ENCODE results near the gene ZIM2. TPM values are rescaled to one million over a fixed set of nuclear protein-coding genes. Genes with fewer than 3 reads are reported as not detected.

Gene ZIM2
- total RNA-seq, 4 donors from 2014 or later: not detected

- H3K4me1 ChIP-seq: no peaks in the 10 kb centered on the region
- peaks cover 0 to 9% (median 3%) of the 10 kb centered on the region in 4 donors for H3K9me3 ChIP-seq
- no peaks in the 10 kb centered on the region for H3K27me3 ChIP-seq
- H3K36me3 ChIP-seq: no peaks in the 10 kb centered on the region
- no peak for DNase-seq
- TF ChIP-seq POLR2A (IDR thresholded peaks at IDR 0.05) (no peak), CTCF (IDR thresholded peaks at IDR 0.05) (no peak)
- no peak overlapping the region for H3K27ac ChIP-seq
- no peak overlapping the region for H3K4me3 ChIP-seq
Measured at GRCh38 chr19:56875717-56876116, 35.2 kb upstream of the ZIM2 start.

GRCh38 chr19:56874530-56874929 lies 34.0 kb upstream of the ZIM2 start:
- Histone ChIP-seq H3K4me3 (no peak overlapping the region), H3K4me1 (no peaks in the 10 kb centered on the region), H3K27ac (no peak overlapping the region), H3K9me3 (peaks cover 0 to 9% (median 3%) of the 10 kb centered on the region in 4 donors), H3K27me3 (no peaks in the 10 kb centered on the region), H3K36me3 (no peaks in the 10 kb centered on the region)
- no peak for DNase-seq
- no peak for TF ChIP-seq CTCF (IDR thresholded peaks at IDR 0.05)
- no peak for TF ChIP-seq POLR2A (IDR thresholded peaks at IDR 0.05)

GRCh38 chr19:56873493-56873892 lies 33.0 kb upstream of the ZIM2 start:
- peaks cover 0 to 9% (median 3%) of the 10 kb centered on the region in 4 donors for H3K9me3 ChIP-seq

GRCh38 chr19:56869886-56870285 lies 29.4 kb upstream of the ZIM2 start:
- H3K4me1 ChIP-seq: no peaks in the 10 kb centered on the region
- H3K27ac ChIP-seq: no peak overlapping the region
- no peak for TF ChIP-seq POLR2A (IDR thresholded peaks at IDR 0.05)
- TF ChIP-seq CTCF (IDR thresholded peaks at IDR 0.05): no peak
- peaks cover 0 to 3% (median 1%) of the 10 kb centered on the region in 4 donors for H3K9me3 ChIP-seq
- H3K27me3 ChIP-seq: no peaks in the 10 kb centered on the region
- H3K36me3 ChIP-seq: no peaks in the 10 kb centered on the region
- H3K4me3 ChIP-seq: no peak overlapping the region
- DNase-seq: no peak

More at GRCh38 chr19:56873493-56873892, 33.0 kb upstream of the ZIM2 start:
- Histone ChIP-seq H3K4me3 (no peak overlapping the region), H3K4me1 (no peaks in the 10 kb centered on the region), H3K27me3 (no peaks in the 10 kb centered on the region), H3K27ac (no peak overlapping the region), H3K36me3 (no peaks in the 10 kb centered on the region)
- TF ChIP-seq CTCF (IDR thresholded peaks at IDR 0.05) (no peak), POLR2A (IDR thresholded peaks at IDR 0.05) (no peak)
- no peak for DNase-seq

GRCh38 chr19:56868446-56868845 lies 27.9 kb upstream of the ZIM2 start:
- Histone ChIP-seq H3K27me3 (no peaks in the 10 kb centered on the region), H3K4me1 (no peaks in the 10 kb centered on the region), H3K9me3 (no peaks in the 10 kb centered on the region), H3K4me3 (no peak overlapping the region), H3K27ac (no peak overlapping the region), H3K36me3 (no peaks in the 10 kb centered on the region)
- no peak for TF ChIP-seq POLR2A (IDR thresholded peaks at IDR 0.05)
- TF ChIP-seq CTCF (IDR thresholded peaks at IDR 0.05): no peak
- DNase-seq: no peak

GRCh38 chr19:56866538-56866937 lies 26.0 kb upstream of the ZIM2 start:
- no peak overlapping the region for H3K4me3 ChIP-seq
- TF ChIP-seq POLR2A (IDR thresholded peaks at IDR 0.05) (no peak), CTCF (IDR thresholded peaks at IDR 0.05) (no peak)
- H3K27me3 ChIP-seq: no peaks in the 10 kb centered on the region
- DNase-seq: no peak
- H3K27ac ChIP-seq: no peak overlapping the region
- H3K4me1 ChIP-seq: no peaks in the 10 kb centered on the region
- no peaks in the 10 kb centered on the region for H3K36me3 ChIP-seq
- H3K9me3 ChIP-seq: no peaks in the 10 kb centered on the region
